Ascending aorta (tissue), 2 donors: ENCODE measurements around the gene FLNA. TPM values are rescaled to one million over a fixed set of nuclear protein-coding genes. Genes with fewer than 3 reads are reported as not detected.
A peak's percentile ranks its signal among the peaks of the same experiment; 100 is the strongest.

ENCODE experiments used
- DNase-seq, 2 donors: peaks; one replicate each; pipeline ENCODE4 v3.0.0-alpha.2; 2019; ENCODE audit warnings: low spot score in 2 of 2
- H3K27ac ChIP-seq, 2 donors: fragments of 200-600 bp; sonication (generic); one replicate each; pipeline ENCODE4 v1.5.1; 2016 to 2017; ENCODE audit warnings: mild to moderate bottlenecking in 1 of 2
- H3K27me3 ChIP-seq: fragments of 200-600 bp; sonication (generic); one replicate; pipeline ENCODE4 v1.5.1; 2017
- H3K36me3 ChIP-seq, 2 donors: fragments of 200-600 bp; sonication (generic); one replicate each; pipeline ENCODE4 v1.5.1; 2016
- H3K4me1 ChIP-seq, 2 donors: fragments of 200-600 bp; sonication (generic); one replicate each; pipeline ENCODE4 v1.5.1; 2016 to 2017; ENCODE audit warnings: mild to moderate bottlenecking in 1 of 2
- H3K4me3 ChIP-seq, 2 donors: fragments of 200-600 bp; sonication (generic); one replicate each; pipeline ENCODE4 v1.5.1; 2016 to 2017; ENCODE audit warnings: mild to moderate bottlenecking in 1 of 2
- H3K9me3 ChIP-seq, 2 donors: fragments of 200-600 bp; sonication (generic); one replicate each; pipeline ENCODE4 v1.5.1; 2016
- intact Hi-C: fragments of 100-400 bp; cut with DNase I; formaldehyde crosslinking; loops from one replicate; pipeline ENCODE4 v1.15.1; 2023
- total RNA-seq: library from RNA; depleted of rRNA; stranded (reverse); fragments of >200 nt; gene quantifications from one replicate; pipeline ENCODE4 v1.1.0, GENCODE V29; 2016
- TF ChIP-seq, protein P1 (sequence below), 3 experiments: fragments of 200-600 bp in 2 of 3; fragments of 450-650 bp in 1 of 3; sonication (generic) in 2 of 3; IDR thresholded peaks; one replicate each; pipeline ENCODE4 v1.5.1; 2016 to 2019; ENCODE audit warnings: antibody characterized with exemption in 3 of 3, mild to moderate bottlenecking in 1 of 3, moderate library complexity in 1 of 3

The FLNA gene
- total RNA-seq, 1 donor from 2014 or later = 6,152 TPM

DNA sequence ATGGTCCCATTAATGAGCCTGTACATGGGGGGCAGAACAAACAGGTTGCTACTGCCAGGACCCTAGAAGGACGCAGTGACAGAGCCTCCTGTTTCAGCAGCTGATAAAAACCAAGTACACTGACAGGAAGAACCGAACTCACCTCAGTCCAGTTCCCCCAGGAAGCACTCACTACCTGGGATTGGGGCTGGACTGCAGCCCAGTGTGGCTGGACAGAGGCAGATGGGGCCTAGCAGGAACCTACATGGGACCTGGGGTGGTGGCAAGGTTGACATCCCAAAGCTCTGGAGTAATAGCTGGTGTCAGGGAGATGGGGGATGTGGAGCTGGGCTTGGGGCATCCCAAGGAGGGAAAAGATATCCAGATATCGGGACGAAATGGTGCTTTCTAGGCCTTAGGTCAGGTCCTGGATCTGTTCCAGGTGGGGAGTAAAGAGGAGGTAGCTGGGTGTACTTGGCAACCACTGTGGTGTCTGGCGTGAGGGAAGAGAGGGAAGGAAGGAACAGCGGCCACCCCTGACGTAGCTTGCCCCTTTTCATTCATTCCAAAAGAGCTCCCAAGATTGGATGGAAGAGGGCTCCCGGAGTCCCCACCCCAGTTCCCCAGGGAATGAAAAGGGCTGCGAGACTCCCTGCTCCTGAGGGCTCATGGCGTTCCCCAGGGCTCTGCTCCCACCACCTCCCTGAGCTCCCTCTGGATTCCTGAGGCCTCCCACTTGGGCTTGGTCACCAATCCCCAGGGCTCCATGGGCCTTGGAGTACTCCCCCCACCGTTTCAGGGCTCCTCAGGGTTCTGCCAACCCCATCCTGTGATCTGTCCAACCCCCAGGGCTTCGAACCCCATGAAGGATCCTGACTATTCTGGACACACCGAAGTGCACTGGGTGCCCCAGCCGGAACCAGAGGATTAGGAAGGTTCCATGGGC lies 9.2 kb upstream of the FLNA start:
- peaks cover 3 to 11% of the 10 kb centered on the region in 2 donors for H3K4me1 ChIP-seq
- TF ChIP-seq, protein P1, sequence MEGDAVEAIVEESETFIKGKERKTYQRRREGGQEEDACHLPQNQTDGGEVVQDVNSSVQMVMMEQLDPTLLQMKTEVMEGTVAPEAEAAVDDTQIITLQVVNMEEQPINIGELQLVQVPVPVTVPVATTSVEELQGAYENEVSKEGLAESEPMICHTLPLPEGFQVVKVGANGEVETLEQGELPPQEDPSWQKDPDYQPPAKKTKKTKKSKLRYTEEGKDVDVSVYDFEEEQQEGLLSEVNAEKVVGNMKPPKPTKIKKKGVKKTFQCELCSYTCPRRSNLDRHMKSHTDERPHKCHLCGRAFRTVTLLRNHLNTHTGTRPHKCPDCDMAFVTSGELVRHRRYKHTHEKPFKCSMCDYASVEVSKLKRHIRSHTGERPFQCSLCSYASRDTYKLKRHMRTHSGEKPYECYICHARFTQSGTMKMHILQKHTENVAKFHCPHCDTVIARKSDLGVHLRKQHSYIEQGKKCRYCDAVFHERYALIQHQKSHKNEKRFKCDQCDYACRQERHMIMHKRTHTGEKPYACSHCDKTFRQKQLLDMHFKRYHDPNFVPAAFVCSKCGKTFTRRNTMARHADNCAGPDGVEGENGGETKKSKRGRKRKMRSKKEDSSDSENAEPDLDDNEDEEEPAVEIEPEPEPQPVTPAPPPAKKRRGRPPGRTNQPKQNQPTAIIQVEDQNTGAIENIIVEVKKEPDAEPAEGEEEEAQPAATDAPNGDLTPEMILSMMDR (IDR thresholded peaks at IDR 0.05) = no peak
- intact Hi-C loops = no loop called here
- H3K27me3 ChIP-seq = no peaks in the 10 kb centered on the region
- H3K9me3 ChIP-seq = no peaks in the 10 kb centered on the region
- H3K4me3 ChIP-seq = no peak overlapping the region
- no peak for DNase-seq
- H3K27ac ChIP-seq = peak overlapping the region; percentile 15 to 41
- H3K36me3 ChIP-seq = no peaks in the 10 kb centered on the region

DNA sequence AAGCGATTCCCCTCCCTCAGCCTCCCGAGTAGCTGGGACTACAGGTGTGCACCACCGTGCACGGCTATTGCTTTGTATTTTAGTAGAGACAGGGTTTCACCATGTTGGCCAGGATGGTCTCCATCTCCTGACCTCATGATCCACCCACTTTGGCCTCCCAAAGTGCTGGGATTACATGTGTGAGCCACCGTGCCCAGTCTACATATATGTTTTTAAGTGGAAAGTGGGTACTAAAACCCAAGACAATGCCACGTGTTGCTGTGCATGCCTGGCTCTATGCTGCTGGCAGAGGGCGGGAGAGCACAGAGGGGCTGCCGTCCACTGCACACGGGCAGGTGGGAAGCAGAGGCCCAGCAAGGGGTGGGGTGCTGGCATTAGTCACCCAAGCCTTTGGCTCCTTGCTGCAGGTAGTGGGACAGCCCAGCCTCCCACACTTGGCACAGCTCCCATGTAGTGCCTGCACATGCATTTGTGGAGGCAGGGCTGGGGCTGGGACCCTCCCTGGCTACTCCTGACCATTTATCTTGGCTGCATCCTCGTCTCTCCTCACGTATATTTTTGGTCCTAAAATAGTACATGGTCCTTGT lies 8.1 kb upstream of the FLNA start:
- no peaks in the 10 kb centered on the region for H3K27me3 ChIP-seq
- DNase-seq = no peak
- H3K36me3 ChIP-seq = no peaks in the 10 kb centered on the region
- no peak overlapping the region for H3K4me3 ChIP-seq
- no peaks in the 10 kb centered on the region for H3K9me3 ChIP-seq
- TF ChIP-seq, protein P1 (IDR thresholded peaks at IDR 0.05) = no peak
- intact Hi-C loops = no loop called here
- H3K27ac ChIP-seq = peak overlapping the region in 1 of 2 donors; percentile 6
- peaks cover 3 to 11% of the 10 kb centered on the region in 2 donors for H3K4me1 ChIP-seq

DNA sequence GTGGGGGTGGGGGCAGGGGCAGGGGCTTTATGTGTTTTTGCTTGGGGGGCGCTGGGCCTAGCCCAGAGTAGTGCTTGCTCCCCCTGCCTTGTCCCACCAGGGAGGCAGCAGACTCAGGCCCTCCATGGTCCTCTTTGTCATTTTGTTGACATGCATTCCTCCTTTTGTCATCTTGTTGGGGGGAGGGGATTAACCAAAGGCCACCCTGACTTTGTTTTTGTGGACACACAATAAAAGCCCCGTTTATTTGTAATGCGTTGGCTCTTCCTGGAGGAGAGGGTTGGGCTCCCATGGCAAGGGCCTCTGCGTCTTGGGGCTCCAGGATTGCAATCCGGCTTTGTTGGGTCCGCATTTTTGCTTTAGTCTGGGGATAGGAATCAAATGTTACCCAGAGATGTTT lies 6.8 kb upstream of the FLNA start:
- no peak for DNase-seq
- Histone ChIP-seq H3K4me3 (peak overlapping the region in 1 of 2 donors; percentile 79), H3K36me3 (no peaks in the 10 kb centered on the region), H3K9me3 (no peaks in the 10 kb centered on the region), H3K27ac (peak overlapping the region in 1 of 2 donors; percentile 96), H3K4me1 (peaks cover 5 to 16% of the 10 kb centered on the region in 2 donors), H3K27me3 (no peaks in the 10 kb centered on the region)
- intact Hi-C loops = no loop called here
- TF ChIP-seq, protein P1 (IDR thresholded peaks at IDR 0.05) = no peak

DNA sequence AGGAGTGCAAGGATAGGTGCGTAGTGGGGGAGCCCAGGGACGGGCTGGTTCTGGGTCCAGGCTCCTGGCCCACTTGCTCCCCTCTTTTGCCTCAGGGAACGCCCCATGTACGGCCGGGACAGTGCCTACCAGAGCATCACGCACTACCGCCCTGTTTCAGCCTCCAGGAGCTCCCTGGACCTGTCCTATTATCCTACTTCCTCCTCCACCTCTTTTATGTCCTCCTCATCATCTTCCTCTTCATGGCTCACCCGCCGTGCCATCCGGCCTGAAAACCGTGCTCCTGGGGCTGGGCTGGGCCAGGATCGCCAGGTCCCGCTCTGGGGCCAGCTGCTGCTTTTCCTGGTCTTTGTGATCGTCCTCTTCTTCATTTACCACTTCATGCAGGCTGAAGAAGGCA lies 6.4 kb upstream of the FLNA start:
- Histone ChIP-seq H3K27me3 (no peaks in the 10 kb centered on the region), H3K4me3 (peak overlapping the region; percentile 64 to 79), H3K27ac (peak overlapping the region in 1 of 2 donors; percentile 96), H3K4me1 (peaks cover 5 to 18% of the 10 kb centered on the region in 2 donors), H3K36me3 (no peaks in the 10 kb centered on the region), H3K9me3 (no peaks in the 10 kb centered on the region)
- intact Hi-C loops = no loop called here
- no peak for DNase-seq
- TF ChIP-seq, protein P1 (IDR thresholded peaks at IDR 0.05) = no peak

DNA sequence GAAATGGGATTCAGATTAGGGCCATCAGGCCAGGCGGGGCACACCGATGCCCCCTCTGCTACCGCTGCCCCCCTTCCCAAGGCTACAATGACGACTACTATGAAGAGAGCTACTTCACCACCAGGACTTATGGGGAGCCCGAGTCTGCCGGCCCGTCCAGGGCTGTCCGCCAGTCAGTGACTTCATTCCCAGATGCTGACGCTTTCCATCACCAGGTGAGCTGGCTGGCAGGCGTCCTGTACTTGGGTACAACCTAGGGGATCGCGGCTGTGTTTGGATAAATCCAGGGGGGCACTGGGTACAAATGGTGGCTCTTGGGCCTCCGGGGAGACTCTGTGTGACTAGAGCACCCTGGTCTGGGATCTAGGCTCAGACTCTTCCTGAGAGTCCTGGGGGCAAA lies 5.7 kb upstream of the FLNA start:
- TF ChIP-seq, protein P1 (IDR thresholded peaks at IDR 0.05) = no peak
- H3K4me1 ChIP-seq = peaks cover 5 to 18% of the 10 kb centered on the region in 2 donors
- no peaks in the 10 kb centered on the region for H3K36me3 ChIP-seq
- intact Hi-C loops = no loop called here
- peak overlapping the region; percentile 64 to 79 for H3K4me3 ChIP-seq
- H3K9me3 ChIP-seq = no peaks in the 10 kb centered on the region
- no peaks in the 10 kb centered on the region for H3K27me3 ChIP-seq
- no peak for DNase-seq
- peak overlapping the region; percentile 96 to 98 for H3K27ac ChIP-seq
